ENCODE data around the gene SLC27A4. TPM values are rescaled to one million over a fixed set of nuclear protein-coding genes. Genes with fewer than 3 reads are reported as not detected.

The SLC27A4 gene
- total RNA-seq, 1 experiment from 2014 or later: 17.0 TPM

DNA sequence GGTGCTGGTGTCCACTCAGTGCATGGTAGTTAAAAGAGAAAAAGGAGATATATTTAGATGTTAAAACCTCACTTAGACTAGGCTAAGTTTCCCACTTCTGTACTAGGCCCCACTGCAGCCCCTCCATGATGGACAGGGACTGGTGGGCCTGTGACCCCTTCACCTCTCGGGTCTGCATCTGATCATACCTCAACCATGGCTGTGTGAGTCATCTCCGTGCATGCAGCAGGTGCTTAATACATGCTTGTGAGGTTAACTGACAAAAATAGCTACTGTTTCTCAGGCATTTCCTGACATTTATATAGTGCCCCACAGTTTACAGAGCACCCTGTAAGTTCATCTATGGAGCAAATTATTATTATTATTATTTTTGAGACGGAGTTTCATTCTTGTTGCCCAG, 22.4 kb downstream of the SLC27A4 start:
- Histone ChIP-seq H3K56ac (ENCODE audit: insufficient read length, low read depth, low read length) (no peak overlapping the region), H4K8ac (replicated peaks; ENCODE audit: insufficient read length, low read depth, low read length) (no peak overlapping the region), H3K23me2 (ENCODE audit: insufficient read length, low read depth, low read length, poor library complexity, severe bottlenecking) (no peaks in the 10 kb centered on the region), H3K4ac (ENCODE audit: low read depth, low read length) (no peak overlapping the region), H2BK120ac (ENCODE audit: low read depth, low read length, poor library complexity, severe bottlenecking) (no peak overlapping the region), H4K5ac (ENCODE audit: insufficient read length, low read depth, low read length) (no peak overlapping the region), H3K14ac (ENCODE audit: insufficient read depth, low read length) (no peak overlapping the region), H2AFZ (ENCODE audit: low read length) (no peak overlapping the region), H2BK20ac (ENCODE audit: low read depth, low read length, poor library complexity, severe bottlenecking) (no peak overlapping the region), H3T11ph (ENCODE audit: low read length) (no peak overlapping the region), H3K9ac (ENCODE audit: extremely low read depth, insufficient read length, low read length) (no peak overlapping the region), H3K27ac (ENCODE audit: insufficient read length, low read depth, low read length) (no peak overlapping the region), H4K91ac (ENCODE audit: insufficient read length, low read depth, low read length) (no peak overlapping the region), H3K9me3 (ENCODE audit: control insufficient read depth, low read depth, low read length) (no peaks in the 10 kb centered on the region), H2BK15ac (ENCODE audit: low read depth, low read length) (no peak overlapping the region), H2BK12ac (ENCODE audit: insufficient read length, low read depth, low read length) (no peak overlapping the region), H3K4me1 (ENCODE audit: insufficient read depth, low read length) (peaks cover 7% of the 10 kb centered on the region; the same call in 1 of the 2 replicates), H3K27me3 (ENCODE audit: insufficient read depth, low read length) (peaks cover 20% of the 10 kb centered on the region; the same call in 1 of the 2 replicates), H3K79me2 (ENCODE audit: insufficient read depth, low read length) (no peaks in the 10 kb centered on the region), H3K18ac (ENCODE audit: insufficient read length, low read depth, low read length) (no peak overlapping the region), H3K79me1 (ENCODE audit: insufficient read depth, low read depth, low read length, poor library complexity, severe bottlenecking) (no peaks in the 10 kb centered on the region), H2BK5ac (ENCODE audit: insufficient read length, low read length) (no peak overlapping the region), H4K20me1 (ENCODE audit: control insufficient read depth, insufficient read depth, insufficient read length) (no peaks in the 10 kb centered on the region), H3K4me2 (ENCODE audit: insufficient read depth, insufficient read length, low read length) (no peak overlapping the region), H2AK5ac (ENCODE audit: insufficient read length, low read length) (no peak overlapping the region), H3K23ac (ENCODE audit: insufficient read length, low read depth, low read length) (no peak overlapping the region)
- no CpG with 5 or more reads among the region's 3 CpGs for WGBS (ENCODE audit: extremely low coverage, insufficient read length, low lambda C conversion rate)
- TF ChIP-seq, protein P1, sequence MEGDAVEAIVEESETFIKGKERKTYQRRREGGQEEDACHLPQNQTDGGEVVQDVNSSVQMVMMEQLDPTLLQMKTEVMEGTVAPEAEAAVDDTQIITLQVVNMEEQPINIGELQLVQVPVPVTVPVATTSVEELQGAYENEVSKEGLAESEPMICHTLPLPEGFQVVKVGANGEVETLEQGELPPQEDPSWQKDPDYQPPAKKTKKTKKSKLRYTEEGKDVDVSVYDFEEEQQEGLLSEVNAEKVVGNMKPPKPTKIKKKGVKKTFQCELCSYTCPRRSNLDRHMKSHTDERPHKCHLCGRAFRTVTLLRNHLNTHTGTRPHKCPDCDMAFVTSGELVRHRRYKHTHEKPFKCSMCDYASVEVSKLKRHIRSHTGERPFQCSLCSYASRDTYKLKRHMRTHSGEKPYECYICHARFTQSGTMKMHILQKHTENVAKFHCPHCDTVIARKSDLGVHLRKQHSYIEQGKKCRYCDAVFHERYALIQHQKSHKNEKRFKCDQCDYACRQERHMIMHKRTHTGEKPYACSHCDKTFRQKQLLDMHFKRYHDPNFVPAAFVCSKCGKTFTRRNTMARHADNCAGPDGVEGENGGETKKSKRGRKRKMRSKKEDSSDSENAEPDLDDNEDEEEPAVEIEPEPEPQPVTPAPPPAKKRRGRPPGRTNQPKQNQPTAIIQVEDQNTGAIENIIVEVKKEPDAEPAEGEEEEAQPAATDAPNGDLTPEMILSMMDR (conservative IDR thresholded peaks at IDR 0.05): no peak
- peaks cover 14 to 22% of the 10 kb centered on the region in 2 experiments for H3K4me1 Mint-ChIP-seq
- peaks cover 0 to 2% (median 0%) of the 10 kb centered on the region in 3 experiments; a peak in 1 of 7 replicates for H3K36me3 Mint-ChIP-seq (ENCODE audit: insufficient read depth in 1 of 3, low read depth in 3 of 3)
- H3K27ac Mint-ChIP-seq: no peak overlapping the region
- H3K27me3 Mint-ChIP-seq (ENCODE audit: low read depth): peaks cover 75% of the 10 kb centered on the region
- H3K9me3 Mint-ChIP-seq: peaks cover 2 to 6% of the 10 kb centered on the region in 2 experiments; a peak in 3 of 5 replicates
- H3K4me3 Mint-ChIP-seq: no peak overlapping the region
- no peak for DNase-seq

Data from H9 (cell line).